Activated naive CD4-positive, alpha-beta T cell treated with anti-CD3 and anti-CD28 coated beads, Interleukin-2, amount 10 ng/mL, durations not matched to agents 7 days and 5 days (primary cell): ENCODE data around the gene SYNJ2BP.
"Not testable (repeated sequence)": the region's sequence is repeated elsewhere in the genome, so short reads cannot be mapped to it uniquely, and the experiment has no call there.

Experiments used
- CTCF ChIA-PET: fragments of 350-600 bp; sonication (Branson Sonifier 250); formaldehyde crosslinking; loops from one replicate; lab custom pipeline; 2021; ENCODE audit warnings: antibody characterized with exemption; lab: Charles Lee
- DNase-seq: peaks from one replicate; pipeline ENCODE4 v3.0.0-alpha.2; 2020
- H3K27ac Mint-ChIP-seq: one replicate; pipeline ENCODE4 v1.8.0; 2021; ENCODE audit warnings: mild to moderate bottlenecking, moderate library complexity, mixed read lengths
- H3K27me3 Mint-ChIP-seq: one replicate; pipeline ENCODE4 v1.8.0; 2021; ENCODE audit warnings: mild to moderate bottlenecking, mixed read lengths
- H3K36me3 Mint-ChIP-seq: one replicate; pipeline ENCODE4 v1.8.0; 2021; ENCODE audit warnings: mixed read lengths
- H3K4me1 Mint-ChIP-seq: one replicate; pipeline ENCODE4 v1.8.0; 2021; ENCODE audit warnings: mixed read lengths
- H3K4me3 Mint-ChIP-seq: one replicate; pipeline ENCODE4 v1.8.0; 2021; ENCODE audit warnings: mild to moderate bottlenecking, moderate library complexity, mixed read lengths
- H3K9me3 Mint-ChIP-seq: one replicate; pipeline ENCODE4 v1.8.0; 2021; ENCODE audit warnings: mixed read lengths

SYNJ2BP gene

DNA sequence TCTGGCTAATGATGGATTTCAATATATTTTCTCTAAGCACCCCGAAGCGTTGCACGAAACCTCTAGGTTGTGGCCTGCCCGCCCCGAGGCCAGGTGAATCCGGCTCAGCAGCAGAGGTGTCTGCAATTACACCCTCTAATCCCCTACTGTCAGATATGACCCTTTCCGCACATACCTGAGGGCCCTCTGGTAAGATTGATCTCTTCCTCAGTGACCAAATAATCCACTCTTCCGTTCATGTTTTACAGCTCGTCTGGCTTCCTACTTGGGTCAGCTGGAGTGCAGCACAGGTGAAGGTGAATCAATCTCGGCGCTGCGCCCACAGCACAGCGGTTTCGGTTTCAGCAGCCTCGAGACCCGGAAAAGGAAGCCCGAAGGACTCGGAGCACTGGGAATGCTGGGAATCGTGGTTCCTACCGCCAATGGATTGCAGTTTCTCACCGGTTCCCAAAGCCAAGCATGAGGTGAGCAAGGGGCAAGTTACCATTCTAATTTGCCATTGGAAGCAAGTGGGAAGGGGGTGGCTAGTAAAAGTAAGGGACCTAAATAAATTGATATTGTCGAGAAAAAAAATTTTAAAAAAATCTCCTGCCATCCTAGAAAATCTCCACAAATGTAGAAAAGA is at the start of gene SYNJ2BP:
Gene SYNJ2BP (minus strand): TSS at position 366 of the 625 bp plus-strand sequence. CDS start 127 bp downstream, at position 239.
- CTCF ChIA-PET: no interaction called here
- Mint-ChIP-seq H3K9me3 (no peaks in the 10 kb centered on the region), H3K4me1 (peaks cover 17% of the 10 kb centered on the region), H3K27me3 (no peaks in the 10 kb centered on the region), H3K27ac (peak within 1 kb of the TSS; percentile 55), H3K4me3 (peak within 1 kb of the TSS; percentile 80), H3K36me3 (no peaks in the 10 kb centered on the region)
- DNase-seq: peak; percentile 70

GRCh38 chr14:70454731-70455130 is 37.8 kb upstream of the SYNJ2BP start:
- Mint-ChIP-seq H3K4me1 (no peaks in the 10 kb centered on the region), H3K4me3 (no peak overlapping the region), H3K27ac (no peak overlapping the region), H3K36me3 (no peaks in the 10 kb centered on the region), H3K27me3 (peaks cover 7% of the 10 kb centered on the region), H3K9me3 (no peaks in the 10 kb centered on the region)
- CTCF ChIA-PET: no interaction called here
- DNase-seq: no peak

DNA sequence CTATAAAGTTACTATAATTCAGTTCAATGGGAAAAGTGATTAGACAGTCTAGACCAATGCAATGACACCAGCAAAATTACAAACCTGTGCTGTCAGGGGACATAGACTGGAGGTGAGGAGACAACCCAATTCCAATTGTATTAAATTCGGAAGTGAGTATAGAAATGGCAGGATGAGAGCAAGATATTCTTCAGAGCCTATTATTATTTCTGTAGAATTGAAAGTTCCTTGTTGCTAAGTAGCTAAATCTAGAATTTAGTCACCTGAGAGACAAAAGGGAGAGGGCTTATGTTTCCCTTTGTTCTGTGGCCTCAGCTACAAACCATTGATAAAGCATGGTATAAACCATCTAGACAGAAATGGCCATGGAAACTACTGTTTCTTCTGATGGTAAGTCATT is 35.0 kb upstream of the SYNJ2BP start, which contains the start of gene ADAM21:
Gene ADAM21 (plus strand): TSS at position 301 of the 400 bp plus-strand sequence. CDS start 5,326 bp downstream, outside the sequence.
- Mint-ChIP-seq H3K36me3 (no peaks in the 10 kb centered on the region), H3K27me3 (no peaks in the 10 kb centered on the region), H3K4me1 (no peaks in the 10 kb centered on the region), H3K4me3 (no peak within 1 kb of the TSS), H3K9me3 (no peaks in the 10 kb centered on the region), H3K27ac (no peak within 1 kb of the TSS)
- no peak for DNase-seq
- CTCF ChIA-PET: no interaction called here

DNA sequence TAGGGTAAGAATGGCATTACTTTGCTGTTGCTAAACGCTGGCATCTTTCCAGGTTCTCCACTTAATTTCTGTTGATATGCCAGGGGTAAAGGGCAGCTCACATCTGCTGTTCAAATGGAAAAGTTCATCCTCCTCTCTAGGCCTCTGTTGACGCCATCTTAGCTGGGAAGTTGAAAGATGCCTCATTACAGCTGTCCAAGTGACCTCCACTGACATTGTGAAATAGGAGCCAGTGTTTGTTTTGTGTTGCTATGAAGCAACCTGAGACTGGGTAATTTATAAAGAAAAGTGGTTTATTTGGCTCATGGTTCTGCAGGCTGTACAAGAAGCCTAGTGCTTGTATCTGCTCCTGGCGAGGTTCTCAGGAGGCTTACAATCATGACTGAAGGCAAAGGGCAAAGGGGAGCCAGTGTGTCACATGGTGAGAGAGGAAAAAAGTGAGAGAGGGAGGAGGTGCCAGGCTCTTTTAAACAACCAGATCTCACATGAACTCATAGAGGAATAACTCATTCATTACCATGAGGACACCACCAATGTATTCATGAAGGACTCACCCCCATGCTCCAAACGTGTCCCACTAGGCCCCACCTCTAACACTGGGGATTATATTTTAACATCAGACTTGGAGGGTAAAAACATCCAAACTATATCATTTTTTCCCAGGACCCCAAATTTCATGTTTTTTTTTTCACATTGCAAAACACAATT is 31.9 kb upstream of the SYNJ2BP start:
- no peak overlapping the region for H3K4me3 Mint-ChIP-seq
- CTCF ChIA-PET: no interaction called here
- H3K27ac Mint-ChIP-seq: no peak overlapping the region
- no peaks in the 10 kb centered on the region for H3K4me1 Mint-ChIP-seq
- DNase-seq: no peak
- no peaks in the 10 kb centered on the region for H3K36me3 Mint-ChIP-seq
- H3K9me3 Mint-ChIP-seq: peaks cover 6% of the 10 kb centered on the region
- H3K27me3 Mint-ChIP-seq: no peaks in the 10 kb centered on the region

GRCh38 chr14:70442750-70443149 is 25.9 kb upstream of the SYNJ2BP start:
- H3K4me3 Mint-ChIP-seq: no peak overlapping the region
- no peaks in the 10 kb centered on the region for H3K4me1 Mint-ChIP-seq
- H3K9me3 Mint-ChIP-seq: peaks cover 23% of the 10 kb centered on the region
- no peak for DNase-seq
- H3K27me3 Mint-ChIP-seq: no peaks in the 10 kb centered on the region
- CTCF ChIA-PET: no interaction called here
- no peaks in the 10 kb centered on the region for H3K36me3 Mint-ChIP-seq
- no peak overlapping the region for H3K27ac Mint-ChIP-seq

DNA sequence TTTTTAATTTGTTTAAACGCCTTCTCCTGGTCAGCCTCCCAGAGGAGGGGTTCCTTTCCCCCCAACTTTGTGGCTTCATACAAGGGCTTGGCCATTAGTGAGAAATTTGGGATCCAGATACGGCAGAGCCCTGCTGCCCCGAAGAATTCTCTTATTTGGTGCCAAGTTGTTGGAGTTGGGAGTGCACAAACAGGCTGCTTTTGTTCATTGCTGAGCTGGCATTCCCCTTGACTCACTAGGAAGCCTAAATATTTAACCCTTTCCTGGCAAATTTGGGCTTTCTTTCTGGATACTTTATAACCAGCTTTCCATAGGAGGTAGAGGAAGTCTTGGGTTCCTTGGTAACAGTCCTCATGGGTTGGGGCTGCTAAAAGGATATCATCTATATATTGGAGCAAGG is 24.8 kb upstream of the SYNJ2BP start:
- peaks cover 27% of the 10 kb centered on the region for H3K9me3 Mint-ChIP-seq

GRCh38 chr14:70436867-70437266 is 20.0 kb upstream of the SYNJ2BP start:
- Mint-ChIP-seq H3K27me3 (no peaks in the 10 kb centered on the region), H3K4me1 (no peaks in the 10 kb centered on the region), H3K9me3 (peaks cover 31% of the 10 kb centered on the region), H3K4me3 (no peak overlapping the region), H3K27ac (no peak overlapping the region), H3K36me3 (no peaks in the 10 kb centered on the region)
- no peak for DNase-seq
- CTCF ChIA-PET: no interaction called here

More for the DNA sequence above, 24.8 kb upstream of the SYNJ2BP start:
- Mint-ChIP-seq H3K27me3 (no peaks in the 10 kb centered on the region), H3K36me3 (no peaks in the 10 kb centered on the region), H3K27ac (no peak overlapping the region), H3K4me1 (no peaks in the 10 kb centered on the region), H3K4me3 (no peak overlapping the region)
- CTCF ChIA-PET: no interaction called here
- no peak for DNase-seq

GRCh38 chr14:70426555-70426954 is 9.7 kb upstream of the SYNJ2BP start:
- H3K27me3 Mint-ChIP-seq, H3K36me3 Mint-ChIP-seq, H3K4me3 Mint-ChIP-seq, H3K27ac Mint-ChIP-seq, CTCF ChIA-PET, H3K4me1 Mint-ChIP-seq, DNase-seq, H3K9me3 Mint-ChIP-seq: not testable (repeated sequence)

DNA sequence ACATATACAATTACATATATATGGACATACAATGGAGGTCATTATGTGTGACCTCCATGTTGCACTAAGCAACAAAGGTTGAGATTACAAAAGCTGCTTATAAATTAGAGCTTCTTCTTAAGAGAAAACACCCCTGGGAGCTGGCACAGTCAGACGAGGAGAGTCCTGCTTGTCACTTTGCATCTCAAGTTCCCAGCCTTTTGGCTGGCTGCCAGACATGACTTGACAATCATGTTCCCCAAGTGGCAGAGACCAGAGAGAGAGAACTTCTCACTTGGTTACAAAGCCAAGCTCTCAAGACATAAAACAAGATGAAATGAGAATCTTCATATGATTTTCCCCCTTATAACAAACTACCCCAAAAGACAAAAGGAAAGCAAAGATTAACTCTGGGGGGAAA is 8.5 kb upstream of the SYNJ2BP start:
- no peaks in the 10 kb centered on the region for H3K36me3 Mint-ChIP-seq
- H3K4me1 Mint-ChIP-seq: no peaks in the 10 kb centered on the region
- no peak overlapping the region for H3K27ac Mint-ChIP-seq
- H3K4me3 Mint-ChIP-seq: no peak overlapping the region
- CTCF ChIA-PET: no interaction called here
- peaks cover 4% of the 10 kb centered on the region for H3K9me3 Mint-ChIP-seq
- no peaks in the 10 kb centered on the region for H3K27me3 Mint-ChIP-seq
- no peak for DNase-seq

DNA sequence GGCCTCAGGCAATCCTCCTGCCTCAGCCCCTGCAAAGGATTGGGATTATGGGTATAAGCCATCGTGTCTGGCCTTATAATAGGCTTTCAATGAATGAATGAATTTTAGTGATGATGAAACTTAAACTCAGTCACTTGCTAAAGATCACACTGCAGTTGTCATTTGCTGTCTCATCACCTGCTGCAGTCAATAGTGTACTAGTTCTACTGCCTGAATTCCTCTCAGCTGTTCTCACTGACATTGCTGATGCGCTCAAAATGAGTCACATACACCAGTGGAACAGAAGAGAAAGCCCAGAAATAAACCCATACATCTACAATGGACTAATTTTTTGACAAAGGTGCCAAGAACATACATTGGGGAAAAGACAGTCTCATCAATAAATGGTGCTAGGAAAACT is 5.6 kb upstream of the SYNJ2BP start:
- H3K27me3 Mint-ChIP-seq: no peaks in the 10 kb centered on the region
- H3K4me3 Mint-ChIP-seq: no peak overlapping the region
- CTCF ChIA-PET: no interaction called here
- no peak for DNase-seq
- no peak overlapping the region for H3K27ac Mint-ChIP-seq
- H3K36me3 Mint-ChIP-seq: no peaks in the 10 kb centered on the region
- peaks cover 4% of the 10 kb centered on the region for H3K9me3 Mint-ChIP-seq
- H3K4me1 Mint-ChIP-seq: no peaks in the 10 kb centered on the region

GRCh38 chr14:70419270-70419931 is 2.5 kb upstream of the SYNJ2BP start:
- H3K27ac Mint-ChIP-seq, H3K4me3 Mint-ChIP-seq, H3K36me3 Mint-ChIP-seq, DNase-seq, H3K9me3 Mint-ChIP-seq, CTCF ChIA-PET, H3K27me3 Mint-ChIP-seq: not testable (repeated sequence)
- H3K4me1 Mint-ChIP-seq: peaks cover 17% of the 10 kb centered on the region

DNA sequence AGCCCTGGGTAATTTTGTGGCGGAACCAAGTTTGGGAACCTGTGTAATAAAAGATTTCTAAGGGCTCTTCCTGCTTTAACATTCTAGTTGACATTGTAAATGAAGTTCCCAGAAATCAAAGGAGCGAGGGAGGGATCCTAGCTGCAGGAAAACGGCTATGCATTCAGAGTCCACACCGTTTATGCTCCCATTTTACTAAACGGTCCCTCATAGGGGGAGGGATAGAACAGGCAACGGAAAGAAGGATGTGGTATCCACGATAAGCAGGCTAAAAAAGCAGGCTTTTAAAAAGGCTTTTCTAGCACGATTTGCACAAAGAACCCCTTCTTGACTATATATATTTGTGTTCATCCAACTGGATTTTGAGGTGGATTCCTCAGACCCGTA is 559 bp downstream of the SYNJ2BP start:
- CTCF ChIA-PET: no interaction called here
- DNase-seq: no peak
- peak overlapping the region; percentile 55 for H3K27ac Mint-ChIP-seq
- peak overlapping the region; percentile 80 for H3K4me3 Mint-ChIP-seq
- no peaks in the 10 kb centered on the region for H3K36me3 Mint-ChIP-seq
- no peaks in the 10 kb centered on the region for H3K27me3 Mint-ChIP-seq
- H3K4me1 Mint-ChIP-seq: peaks cover 17% of the 10 kb centered on the region
- H3K9me3 Mint-ChIP-seq: no peaks in the 10 kb centered on the region

DNA sequence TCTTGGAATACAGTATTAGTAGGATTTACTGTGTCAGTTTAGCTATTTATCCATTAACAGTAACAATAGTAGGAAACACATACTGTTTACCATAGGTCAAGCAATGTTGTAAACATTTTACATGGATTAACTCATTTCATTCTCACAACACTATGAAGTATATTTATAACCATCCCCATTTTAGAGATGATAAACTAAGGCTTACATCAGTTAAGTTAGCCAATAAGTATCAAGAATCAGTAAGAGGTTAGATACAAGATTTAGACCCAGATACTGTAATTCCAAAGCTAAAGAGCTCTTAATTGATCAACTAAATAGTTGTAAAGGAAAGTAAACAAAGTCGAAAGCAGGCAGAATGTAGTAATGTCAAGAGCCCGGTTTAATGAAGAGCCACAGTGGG is 1.1 kb downstream of the SYNJ2BP start:
- no peak for DNase-seq
- H3K4me1 Mint-ChIP-seq: peaks cover 17% of the 10 kb centered on the region
- H3K36me3 Mint-ChIP-seq: no peaks in the 10 kb centered on the region
- CTCF ChIA-PET: no interaction called here
- H3K4me3 Mint-ChIP-seq: peak overlapping the region; percentile 78
- no peak overlapping the region for H3K27ac Mint-ChIP-seq
- no peaks in the 10 kb centered on the region for H3K27me3 Mint-ChIP-seq
- no peaks in the 10 kb centered on the region for H3K9me3 Mint-ChIP-seq

GRCh38 chr14:70407621-70408020 is 9.3 kb downstream of the SYNJ2BP start:
- Mint-ChIP-seq H3K4me1 (no peaks in the 10 kb centered on the region), H3K27ac (no peak overlapping the region), H3K9me3 (no peaks in the 10 kb centered on the region), H3K36me3 (peaks cover 2% of the 10 kb centered on the region), H3K27me3 (no peaks in the 10 kb centered on the region), H3K4me3 (no peak overlapping the region)
- CTCF ChIA-PET: no interaction called here
- DNase-seq: no peak

GRCh38 chr14:70406216-70406615 is 10.7 kb downstream of the SYNJ2BP start:
- CTCF ChIA-PET, H3K36me3 Mint-ChIP-seq, DNase-seq, H3K27me3 Mint-ChIP-seq, H3K9me3 Mint-ChIP-seq, H3K4me3 Mint-ChIP-seq, H3K4me1 Mint-ChIP-seq, H3K27ac Mint-ChIP-seq: not testable (repeated sequence)
